MM.1S (cell line): ENCODE data around the gene CFAP298.

Experiments used
- DNase-seq: peaks from one replicate; pipeline ENCODE4 v3.0.0-alpha.2; 2015
- H2AFZ ChIP-seq: fragments of 300-600 bp; sonication (generic); 2 replicates; pipeline ENCODE4 v1.6.0; 2016; ENCODE audit warnings: antibody characterized with exemption, low read length
- H3F3A ChIP-seq: fragments of 300-600 bp; sonication (generic); 2 replicates; pipeline ENCODE4 v1.6.1; 2016; ENCODE audit warnings: mild to moderate bottlenecking, antibody characterized with exemption, low read length, moderate library complexity, mixed read lengths; ENCODE audit not compliant: insufficient read depth
- H3K27ac ChIP-seq: fragments of 300-600 bp; sonication (generic); 2 replicates; pipeline ENCODE4 v1.5.1; 2016; ENCODE audit warnings: mild to moderate bottlenecking, low read length
- H3K27me3 ChIP-seq: fragments of 300-600 bp; sonication (generic); replicated peaks from 2 replicates; pipeline ENCODE4 v1.6.0; 2016; ENCODE audit warnings: low read length; ENCODE audit not compliant: insufficient read depth
- H3K36me3 ChIP-seq: fragments of 300-600 bp; sonication (generic); replicated peaks from 2 replicates; pipeline ENCODE4 v1.6.1; 2016; ENCODE audit warnings: mild to moderate bottlenecking, low read length, mixed read lengths; ENCODE audit not compliant: insufficient read depth
- H3K4me1 ChIP-seq: fragments of 300-600 bp; sonication (generic); 2 replicates; pipeline ENCODE4 v1.6.1; 2016; ENCODE audit warnings: low read length, mixed read lengths
- H3K4me2 ChIP-seq: fragments of 300-600 bp; sonication (generic); 2 replicates; pipeline ENCODE4 v1.6.0; 2016; ENCODE audit warnings: low read depth, low read length
- H3K4me3 ChIP-seq: fragments of 300-600 bp; sonication (generic); 2 replicates; pipeline ENCODE4 v1.5.1; 2016; ENCODE audit warnings: low read length, mixed read lengths
- H3K79me2 ChIP-seq: fragments of 300-600 bp; sonication (generic); 2 replicates; pipeline ENCODE4 v1.6.1; 2016; ENCODE audit warnings: mixed run types, low read length, mixed read lengths
- H3K9ac ChIP-seq: fragments of 300-600 bp; sonication (generic); 2 replicates; pipeline ENCODE4 v1.6.1; 2016; ENCODE audit warnings: low read length, mixed read lengths
- H3K9me2 ChIP-seq: fragments of 300-600 bp; sonication (generic); replicated peaks from 2 replicates; pipeline ENCODE4 v1.6.1; 2016; ENCODE audit warnings: mild to moderate bottlenecking, low read length, mixed read lengths; ENCODE audit not compliant: insufficient read depth
- H3K9me3 ChIP-seq: fragments of 300-600 bp; sonication (generic); replicated peaks from 2 replicates; pipeline ENCODE4 v1.6.1; 2016; ENCODE audit warnings: mild to moderate bottlenecking, low read length, mixed read lengths; ENCODE audit not compliant: insufficient read depth
- H4K20me1 ChIP-seq: fragments of 300-600 bp; sonication (generic); 2 replicates; pipeline ENCODE4 v1.6.1; 2016; ENCODE audit warnings: mild to moderate bottlenecking, low read length, moderate library complexity, mixed read lengths; ENCODE audit not compliant: insufficient read depth
- CTCF ChIP-seq: fragments of 300-600 bp; sonication (generic); IDR thresholded peaks from 2 replicates; pipeline ENCODE4 v1.5.1; 2016; ENCODE audit warnings: antibody characterized with exemption, low read length, mixed read lengths
- EZH2 ChIP-seq: fragments of 300-600 bp; sonication (generic); optimal IDR thresholded peaks from 2 replicates; pipeline ENCODE3; 2017; ENCODE audit warnings: low read depth, mild to moderate bottlenecking, antibody characterized with exemption, low read length, mixed read lengths
- EZH2phosphoT487 ChIP-seq: fragments of 300-600 bp; sonication (generic); IDR thresholded peaks from 2 replicates; pipeline ENCODE4 v1.6.1; 2018; ENCODE audit warnings: antibody characterized with exemption, low read length

Gene CFAP298

GRCh38 chr21:32587651-32588050 is 24.5 kb downstream of the CFAP298 start:
- no peaks in the 10 kb centered on the region for H3K4me1 ChIP-seq
- H3K9me2 ChIP-seq: no peaks in the 10 kb centered on the region
- no peaks in the 10 kb centered on the region for H3K9me3 ChIP-seq
- H3K27me3 ChIP-seq: no peaks in the 10 kb centered on the region
- H4K20me1 ChIP-seq: 0 out of 2 replicates have a peak, but pooled peaks cover 3% of the 10 kb centered on the region
- DNase-seq: no peak
- H3K9ac ChIP-seq: no peak overlapping the region
- TF ChIP-seq CTCF (no peak), EZH2phosphoT487 (no peak), EZH2 (no peak)
- no peak overlapping the region for H3K4me3 ChIP-seq
- H3K27ac ChIP-seq: no peak overlapping the region
- H3K4me2 ChIP-seq: no peak overlapping the region
- no peak overlapping the region for H2AFZ ChIP-seq
- no peaks in the 10 kb centered on the region for H3K79me2 ChIP-seq
- H3K36me3 ChIP-seq: no peaks in the 10 kb centered on the region
- H3F3A ChIP-seq: no peaks in the 10 kb centered on the region

GRCh38 chr21:32587120-32587519 is 25.1 kb downstream of the CFAP298 start:
- no peak overlapping the region for H2AFZ ChIP-seq
- H3K4me3 ChIP-seq: no peak overlapping the region
- no peaks in the 10 kb centered on the region for H3K4me1 ChIP-seq
- DNase-seq: no peak
- TF ChIP-seq EZH2phosphoT487: no peak
- TF ChIP-seq EZH2: no peak
- no peak for TF ChIP-seq CTCF
- no peak overlapping the region for H3K27ac ChIP-seq
- no peaks in the 10 kb centered on the region for H3K79me2 ChIP-seq
- H3F3A ChIP-seq: no peaks in the 10 kb centered on the region
- no peaks in the 10 kb centered on the region for H3K9me3 ChIP-seq
- H3K4me2 ChIP-seq: no peak overlapping the region
- H3K9me2 ChIP-seq: no peaks in the 10 kb centered on the region
- no peak overlapping the region for H3K9ac ChIP-seq
- H3K36me3 ChIP-seq: no peaks in the 10 kb centered on the region
- no peaks in the 10 kb centered on the region for H3K27me3 ChIP-seq
- 0 out of 2 replicates have a peak, but pooled peaks cover 3% of the 10 kb centered on the region for H4K20me1 ChIP-seq

GRCh38 chr21:32585970-32586369 is 26.2 kb downstream of the CFAP298 start:
- Histone ChIP-seq H3K27me3 (no peaks in the 10 kb centered on the region), H3K79me2 (no peaks in the 10 kb centered on the region), H3K9me2 (no peaks in the 10 kb centered on the region), H3K4me1 (no peaks in the 10 kb centered on the region), H3K4me2 (no peak overlapping the region), H3K36me3 (no peaks in the 10 kb centered on the region), H3K9ac (no peak overlapping the region), H3K4me3 (no peak overlapping the region), H3K9me3 (no peaks in the 10 kb centered on the region), H3F3A (no peaks in the 10 kb centered on the region), H3K27ac (no peak overlapping the region), H4K20me1 (0 out of 2 replicates have a peak, but pooled peaks cover 3% of the 10 kb centered on the region), H2AFZ (no peak overlapping the region)
- TF ChIP-seq EZH2phosphoT487 (no peak), EZH2 (no peak), CTCF (no peak)
- DNase-seq: no peak
